ENCODE measurements around the gene OVCH2.

The OVCH2 gene

DNA sequence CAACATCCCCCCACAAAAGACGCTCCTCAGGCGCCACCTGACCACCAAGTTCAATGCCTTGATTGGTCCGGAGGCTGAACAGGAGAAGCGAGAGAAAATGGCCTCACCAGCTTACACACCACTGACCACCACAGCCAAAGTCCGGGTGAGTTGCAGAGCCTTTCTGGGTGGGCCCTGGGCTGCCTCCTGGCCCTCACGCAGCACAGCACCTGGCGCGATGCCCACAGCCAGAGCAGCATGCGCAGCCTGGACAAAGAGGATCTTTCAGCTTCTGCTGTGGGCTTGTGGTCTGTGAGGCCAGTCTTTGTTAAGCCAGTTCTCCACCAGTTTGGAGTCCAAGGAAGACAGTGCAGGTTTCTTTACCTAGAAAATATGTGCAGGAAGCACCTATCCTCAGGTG is 54.6 kb downstream of the OVCH2 start:
- no peak overlapping the region for H3K27ac ChIP-seq (ENCODE audit: low read length)
- DNase-seq, result no peak
- ATAC-seq (ENCODE audit: insufficient read depth, low read depth), result no peak
- no peaks in the 10 kb centered on the region for H3K9me3 ChIP-seq (ENCODE audit: insufficient read depth, low read length, severe bottlenecking)
- H3K9ac ChIP-seq (ENCODE audit: low read depth, low read length), result no peak overlapping the region
- H3K4me3 ChIP-seq (ENCODE audit: low read depth in 1 of 2, low read length in 2 of 2), result no peak overlapping the region
- no peaks in the 10 kb centered on the region; the same call in 1 of the 2 replicates for H4K20me1 ChIP-seq (ENCODE audit: insufficient read depth, low read length)
- H2AFZ ChIP-seq (ENCODE audit: low read depth, low read length), result no peak overlapping the region
- peaks cover 5% of the 10 kb centered on the region for H3K27me3 ChIP-seq (ENCODE audit: insufficient read depth, low read length, poor library complexity)
- H3K79me2 ChIP-seq (ENCODE audit: insufficient read depth, low read length), result no peaks in the 10 kb centered on the region
- H3K4me2 ChIP-seq (ENCODE audit: insufficient read depth, low read length), result no peak overlapping the region
- no peak for TF ChIP-seq EZH2 (IDR thresholded peaks at IDR 0.05; ENCODE audit: borderline replicate concordance, low read depth, low read length, severe bottlenecking)
- TF ChIP-seq, protein P1, sequence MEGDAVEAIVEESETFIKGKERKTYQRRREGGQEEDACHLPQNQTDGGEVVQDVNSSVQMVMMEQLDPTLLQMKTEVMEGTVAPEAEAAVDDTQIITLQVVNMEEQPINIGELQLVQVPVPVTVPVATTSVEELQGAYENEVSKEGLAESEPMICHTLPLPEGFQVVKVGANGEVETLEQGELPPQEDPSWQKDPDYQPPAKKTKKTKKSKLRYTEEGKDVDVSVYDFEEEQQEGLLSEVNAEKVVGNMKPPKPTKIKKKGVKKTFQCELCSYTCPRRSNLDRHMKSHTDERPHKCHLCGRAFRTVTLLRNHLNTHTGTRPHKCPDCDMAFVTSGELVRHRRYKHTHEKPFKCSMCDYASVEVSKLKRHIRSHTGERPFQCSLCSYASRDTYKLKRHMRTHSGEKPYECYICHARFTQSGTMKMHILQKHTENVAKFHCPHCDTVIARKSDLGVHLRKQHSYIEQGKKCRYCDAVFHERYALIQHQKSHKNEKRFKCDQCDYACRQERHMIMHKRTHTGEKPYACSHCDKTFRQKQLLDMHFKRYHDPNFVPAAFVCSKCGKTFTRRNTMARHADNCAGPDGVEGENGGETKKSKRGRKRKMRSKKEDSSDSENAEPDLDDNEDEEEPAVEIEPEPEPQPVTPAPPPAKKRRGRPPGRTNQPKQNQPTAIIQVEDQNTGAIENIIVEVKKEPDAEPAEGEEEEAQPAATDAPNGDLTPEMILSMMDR (IDR thresholded peaks at IDR 0.05; ENCODE audit: borderline replicate concordance, extremely low read depth, low read length, poor library complexity, severe bottlenecking), result no peak
- no peaks in the 10 kb centered on the region for H3K36me3 ChIP-seq (ENCODE audit: insufficient read depth, low read length)
- H3K4me1 ChIP-seq (ENCODE audit: insufficient read depth, low read length), result no peaks in the 10 kb centered on the region

DNA sequence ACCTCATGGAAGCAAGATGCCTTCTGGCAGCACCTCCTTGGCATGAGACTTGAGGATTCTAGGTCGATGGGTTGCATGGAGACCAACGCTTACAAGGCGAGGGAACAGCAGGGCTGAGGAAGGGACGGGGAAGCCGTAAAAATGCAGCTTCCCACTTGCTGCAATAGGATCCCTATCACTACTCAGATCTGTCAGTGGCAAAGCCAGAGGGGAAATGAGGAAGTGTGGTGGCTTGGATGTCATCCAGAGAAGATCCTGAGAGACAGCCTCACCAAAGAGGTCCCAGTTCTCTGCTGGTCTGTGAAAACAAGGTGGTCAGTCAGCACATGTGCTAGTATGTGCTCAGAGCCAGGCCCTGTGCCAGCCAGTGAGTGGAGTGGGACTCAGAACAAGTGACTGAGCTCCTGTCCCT is 55.1 kb downstream of the OVCH2 start:
- H3K79me2 ChIP-seq (ENCODE audit: insufficient read depth, low read length), result no peaks in the 10 kb centered on the region
- no peaks in the 10 kb centered on the region for H3K36me3 ChIP-seq (ENCODE audit: insufficient read depth, low read length)
- H4K20me1 ChIP-seq (ENCODE audit: insufficient read depth, low read length), result no peaks in the 10 kb centered on the region; the same call in 1 of the 2 replicates
- H2AFZ ChIP-seq (ENCODE audit: low read depth, low read length), result no peak overlapping the region
- H3K27ac ChIP-seq (ENCODE audit: low read length), result no peak overlapping the region
- H3K4me3 ChIP-seq (ENCODE audit: low read depth in 1 of 2, low read length in 2 of 2), result no peak overlapping the region
- no peaks in the 10 kb centered on the region for H3K9me3 ChIP-seq (ENCODE audit: insufficient read depth, low read length, severe bottlenecking)
- H3K4me1 ChIP-seq (ENCODE audit: insufficient read depth, low read length), result no peaks in the 10 kb centered on the region
- H3K4me2 ChIP-seq (ENCODE audit: insufficient read depth, low read length), result no peak overlapping the region
- TF ChIP-seq, protein P1 (IDR thresholded peaks at IDR 0.05; ENCODE audit: borderline replicate concordance, extremely low read depth, low read length, poor library complexity, severe bottlenecking), result no peak
- no peak for TF ChIP-seq EZH2 (IDR thresholded peaks at IDR 0.05; ENCODE audit: borderline replicate concordance, low read depth, low read length, severe bottlenecking)
- DNase-seq, result no peak
- no peak overlapping the region for H3K9ac ChIP-seq (ENCODE audit: low read depth, low read length)
- no peak for ATAC-seq (ENCODE audit: insufficient read depth, low read depth)
- peaks cover 5% of the 10 kb centered on the region for H3K27me3 ChIP-seq (ENCODE audit: insufficient read depth, low read length, poor library complexity)

DNA sequence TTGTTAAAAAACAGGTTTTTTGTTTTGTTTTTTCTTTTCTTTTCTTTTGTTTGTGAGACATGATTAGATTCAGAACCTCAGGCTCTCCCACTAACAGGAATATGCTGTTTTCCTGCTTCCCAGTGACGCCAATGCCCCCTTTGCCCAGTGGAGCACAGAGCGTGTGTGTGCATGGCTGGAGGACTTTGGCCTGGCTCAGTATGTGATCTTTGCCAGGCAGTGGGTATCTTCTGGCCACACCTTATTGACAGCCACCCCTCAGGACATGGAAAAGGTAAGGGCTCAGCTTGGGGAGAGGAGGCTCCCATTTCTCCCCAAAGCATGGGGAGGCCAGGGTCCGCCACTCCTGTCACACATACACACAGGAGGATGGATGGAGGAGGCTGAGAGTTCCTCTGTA is 58.0 kb downstream of the OVCH2 start:
- no peak for TF ChIP-seq EZH2 (IDR thresholded peaks at IDR 0.05; ENCODE audit: borderline replicate concordance, low read depth, low read length, severe bottlenecking)
- TF ChIP-seq, protein P1 (IDR thresholded peaks at IDR 0.05; ENCODE audit: borderline replicate concordance, extremely low read depth, low read length, poor library complexity, severe bottlenecking), result no peak
- H3K4me1 ChIP-seq (ENCODE audit: insufficient read depth, low read length), result no peaks in the 10 kb centered on the region
- H3K27me3 ChIP-seq (ENCODE audit: insufficient read depth, low read length, poor library complexity), result peaks cover 9% of the 10 kb centered on the region
- H3K36me3 ChIP-seq (ENCODE audit: insufficient read depth, low read length), result no peaks in the 10 kb centered on the region
- H3K4me3 ChIP-seq (ENCODE audit: low read depth in 1 of 2, low read length in 2 of 2), result no peak overlapping the region
- no peak for DNase-seq
- no peak overlapping the region for H2AFZ ChIP-seq (ENCODE audit: low read depth, low read length)
- no peak overlapping the region for H3K27ac ChIP-seq (ENCODE audit: low read length)
- ATAC-seq (ENCODE audit: insufficient read depth, low read depth), result no peak
- no peaks in the 10 kb centered on the region for H3K79me2 ChIP-seq (ENCODE audit: insufficient read depth, low read length)
- H4K20me1 ChIP-seq (ENCODE audit: insufficient read depth, low read length), result no peaks in the 10 kb centered on the region; the same call in 1 of the 2 replicates
- H3K9me3 ChIP-seq (ENCODE audit: insufficient read depth, low read length, severe bottlenecking), result no peaks in the 10 kb centered on the region
- no peak overlapping the region for H3K4me2 ChIP-seq (ENCODE audit: insufficient read depth, low read length)
- no peak overlapping the region for H3K9ac ChIP-seq (ENCODE audit: low read depth, low read length)

DNA sequence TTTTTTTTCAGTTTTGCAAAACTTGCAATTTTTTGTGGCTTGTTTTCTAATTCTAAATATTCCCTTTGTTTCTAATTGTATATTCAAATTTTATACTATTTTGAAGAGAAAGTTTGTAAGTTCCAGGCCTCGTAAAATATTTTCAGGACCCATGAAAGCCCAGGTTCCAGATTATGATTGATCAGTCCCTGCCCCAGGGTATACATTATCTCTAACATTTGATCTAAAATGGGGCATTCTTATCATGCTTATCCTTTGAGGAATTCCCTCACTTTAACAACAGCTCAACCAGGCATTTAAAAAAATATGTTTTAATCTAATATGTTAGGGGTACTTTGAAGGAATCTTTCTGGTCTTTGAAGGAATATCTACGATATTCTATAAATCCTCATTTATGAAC is 59.4 kb downstream of the OVCH2 start:
- Histone ChIP-seq H3K4me2 (ENCODE audit: insufficient read depth, low read length) (no peak overlapping the region), H3K27me3 (ENCODE audit: insufficient read depth, low read length, poor library complexity) (peaks cover 9% of the 10 kb centered on the region), H3K9me3 (ENCODE audit: insufficient read depth, low read length, severe bottlenecking) (no peaks in the 10 kb centered on the region), H3K36me3 (ENCODE audit: insufficient read depth, low read length) (no peaks in the 10 kb centered on the region), H3K9ac (ENCODE audit: low read depth, low read length) (no peak overlapping the region), H2AFZ (ENCODE audit: low read depth, low read length) (no peak overlapping the region), H3K27ac (ENCODE audit: low read length) (no peak overlapping the region), H3K79me2 (ENCODE audit: insufficient read depth, low read length) (no peaks in the 10 kb centered on the region), H4K20me1 (ENCODE audit: insufficient read depth, low read length) (no peaks in the 10 kb centered on the region), H3K4me1 (ENCODE audit: insufficient read depth, low read length) (no peaks in the 10 kb centered on the region), H3K4me3 (ENCODE audit: low read depth in 1 of 2, low read length in 2 of 2) (no peak overlapping the region)
- TF ChIP-seq, protein P1 (IDR thresholded peaks at IDR 0.05; ENCODE audit: borderline replicate concordance, extremely low read depth, low read length, poor library complexity, severe bottlenecking), result no peak
- TF ChIP-seq EZH2 (IDR thresholded peaks at IDR 0.05; ENCODE audit: borderline replicate concordance, low read depth, low read length, severe bottlenecking), result no peak
- ATAC-seq (ENCODE audit: insufficient read depth, low read depth) (no peak), DNase-seq (no peak)

Data from DND-41 (cell line).